Coronary artery (tissue), 2 donors: ENCODE data around the gene STK24.

ENCODE experiments used
- DNase-seq: peaks from one replicate; pipeline ENCODE4 v3.0.0-alpha.2; 2017; ENCODE audit warnings: low spot score
- H3K27ac ChIP-seq, 2 donors: fragments of 200-600 bp; sonication (generic); one replicate each; pipeline ENCODE4 v1.5.1; 2016 to 2019
- H3K4me3 ChIP-seq: fragments of 200-600 bp; sonication (generic); 2 replicates; pipeline ENCODE4 v1.5.1; 2016; ENCODE audit warnings: mild to moderate bottlenecking, moderate library complexity
- CTCF ChIP-seq: fragments of 200-600 bp; sonication (generic); IDR thresholded peaks from one replicate; pipeline ENCODE4 v1.5.1; 2019; ENCODE audit warnings: antibody characterized with exemption

STK24 gene

DNA sequence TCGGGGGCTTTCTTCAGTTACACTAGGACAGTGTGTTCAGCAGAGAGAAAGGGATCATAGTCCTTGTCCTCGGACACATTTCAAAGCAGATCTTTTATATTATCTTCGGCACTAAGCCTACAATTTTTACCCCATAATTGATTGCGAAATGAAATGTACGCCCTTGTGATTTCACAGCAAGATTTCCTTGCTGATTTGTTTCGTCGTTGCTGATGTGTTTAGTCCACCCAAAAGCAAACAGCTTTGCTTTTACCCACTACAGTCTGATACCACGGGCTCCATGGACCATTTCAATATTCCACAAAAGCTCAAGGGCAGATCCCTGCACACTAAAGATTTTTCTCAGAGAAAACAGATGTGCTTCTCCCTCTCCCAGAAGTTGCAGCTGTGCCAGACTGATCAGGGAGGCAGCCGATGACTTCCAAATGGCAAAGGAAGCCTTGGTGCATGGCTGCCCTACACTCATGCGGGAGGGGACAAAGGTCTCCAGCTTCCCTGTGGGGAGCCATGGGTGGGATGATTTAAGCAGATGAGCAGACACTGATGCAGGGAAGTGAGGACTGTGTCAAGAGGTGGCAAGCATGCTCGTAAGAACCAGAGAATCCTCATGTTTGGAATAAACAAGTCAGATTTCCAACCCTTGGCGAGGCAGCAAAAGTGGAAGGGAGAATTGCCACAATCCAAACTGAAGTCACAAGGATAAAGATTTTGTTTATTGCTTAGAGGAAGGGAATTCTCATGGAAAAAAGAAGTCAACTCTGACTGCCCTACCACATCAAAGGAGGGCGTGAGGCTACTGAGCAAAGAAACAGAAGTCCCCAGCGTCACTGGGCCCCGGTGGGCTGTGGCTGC is 81.1 kb downstream of the STK24 start:
- TF ChIP-seq CTCF, result no peak
- DNase-seq, result no peak
- Histone ChIP-seq H3K4me3 (peak overlapping the region; percentile 45), H3K27ac (peak overlapping the region; percentile 28 to 81)

GRCh38 chr13:98494769-98495168 is 82.1 kb downstream of the STK24 start:
- H3K4me3 ChIP-seq, result no peak overlapping the region
- TF ChIP-seq CTCF, result no peak
- peak overlapping the region in 1 of 2 donors; percentile 42 for H3K27ac ChIP-seq
- DNase-seq, result no peak

DNA sequence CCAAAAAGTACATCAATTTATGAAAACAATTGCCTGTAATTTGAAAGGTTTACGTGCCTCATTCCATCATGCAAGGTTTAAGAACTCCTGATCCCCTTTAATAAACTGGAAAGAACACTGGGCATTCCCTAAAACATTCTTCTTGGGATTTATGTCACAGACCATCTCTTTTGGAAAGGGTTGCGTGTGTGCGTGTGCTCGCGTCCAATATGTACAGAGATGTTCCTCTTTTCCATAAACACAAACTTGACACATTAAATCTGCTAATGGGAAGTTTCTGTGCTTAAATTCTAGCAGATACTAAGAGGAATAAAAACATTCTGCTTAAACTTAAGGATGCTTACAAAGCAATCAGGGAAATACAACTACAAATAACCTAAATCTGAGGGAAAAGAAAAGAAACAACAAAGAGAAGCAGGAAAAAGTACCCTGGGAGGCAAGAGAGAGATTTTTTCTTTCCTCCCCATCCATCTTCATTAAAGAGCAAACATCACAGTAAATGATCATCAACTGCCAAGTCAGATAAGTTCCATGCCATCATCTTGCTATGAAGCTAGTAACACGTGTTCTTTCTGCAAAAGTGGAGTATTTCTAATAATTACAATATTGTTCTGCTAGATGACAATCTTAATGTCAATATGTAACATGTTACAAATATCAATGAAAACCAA is 83.7 kb downstream of the STK24 start:
- no peak overlapping the region for H3K27ac ChIP-seq
- no peak for DNase-seq
- H3K4me3 ChIP-seq, result no peak overlapping the region
- TF ChIP-seq CTCF, result no peak

GRCh38 chr13:98492335-98493041 is 84.4 kb downstream of the STK24 start:
- Histone ChIP-seq H3K4me3 (no peak overlapping the region), H3K27ac (no peak overlapping the region)
- no peak for DNase-seq
- TF ChIP-seq CTCF, result no peak

GRCh38 chr13:98490866-98491265 is 86.0 kb downstream of the STK24 start:
- Histone ChIP-seq H3K4me3 (no peak overlapping the region), H3K27ac (no peak overlapping the region)
- no peak for DNase-seq
- no peak for TF ChIP-seq CTCF

DNA sequence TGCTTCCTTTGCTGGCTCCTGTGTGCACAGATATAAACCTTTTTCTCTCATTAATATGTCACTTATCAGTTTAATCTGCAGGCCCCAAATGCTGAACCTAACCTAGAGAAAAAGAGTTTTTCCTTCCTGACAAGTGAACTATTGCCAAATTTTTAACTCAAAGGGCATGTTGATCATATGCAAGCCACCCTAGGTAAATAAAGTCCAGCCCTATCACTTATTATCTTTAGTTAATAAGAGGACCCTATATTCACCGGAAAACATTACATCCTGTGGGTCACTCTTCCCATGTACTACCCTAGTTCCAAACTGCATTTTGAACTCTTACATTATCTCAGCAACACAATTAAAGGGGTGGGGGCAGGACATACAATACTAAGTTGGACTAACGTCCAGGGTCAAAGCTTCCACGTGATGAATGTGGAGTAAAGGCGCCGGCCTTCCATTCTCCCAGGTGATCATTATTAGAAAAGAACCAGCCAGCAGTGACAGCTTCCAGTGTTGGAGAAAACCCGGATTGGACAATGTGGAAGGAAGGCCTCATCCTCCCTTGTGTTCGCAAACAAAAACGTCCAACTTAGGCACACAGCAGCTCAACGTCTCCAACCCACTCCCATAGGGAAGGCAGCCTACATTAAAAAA is 86.6 kb downstream of the STK24 start:
- DNase-seq, result no peak
- Histone ChIP-seq H3K27ac (no peak overlapping the region), H3K4me3 (no peak overlapping the region)
- no peak for TF ChIP-seq CTCF
